ENCODE measurements around the gene PPFIA4.

DNA sequence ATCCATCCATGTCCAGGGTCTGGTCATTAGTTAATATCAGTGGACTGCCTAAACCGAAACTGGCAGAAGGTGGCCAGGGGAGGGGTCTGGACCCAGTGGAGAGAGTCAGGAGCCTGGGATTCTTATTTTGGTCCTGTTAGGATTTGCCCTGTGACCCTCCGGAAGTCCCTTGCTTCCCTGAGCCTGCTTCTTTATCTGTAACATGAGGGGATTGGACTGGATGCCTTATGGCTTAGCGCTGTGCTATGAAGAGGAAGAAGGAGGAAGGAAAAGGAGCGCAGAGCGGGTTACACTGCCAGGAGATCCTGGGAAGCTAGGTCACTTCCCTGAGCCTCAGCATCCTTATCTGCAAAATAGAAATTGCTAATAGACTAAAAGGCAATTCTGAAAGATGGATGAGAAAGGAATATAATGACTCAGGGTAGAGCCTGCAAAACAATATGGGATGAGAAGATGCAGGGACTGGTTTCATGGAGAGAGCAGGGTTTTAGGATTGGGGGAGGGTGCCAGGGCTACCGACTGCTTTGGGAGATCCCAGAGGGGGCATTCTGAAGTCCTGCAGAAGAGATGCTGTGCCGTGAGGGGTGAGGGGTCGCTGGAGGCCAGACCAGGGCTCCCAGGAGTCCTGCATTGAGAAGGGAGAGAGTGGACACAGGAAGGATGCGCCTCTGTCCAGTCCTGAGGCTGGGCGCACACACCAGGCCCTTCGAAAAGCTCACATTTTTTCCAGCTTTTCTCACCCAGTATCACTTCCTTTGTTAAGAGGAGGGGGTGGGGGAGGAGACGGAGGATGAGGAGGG lies 100.8 kb downstream of the PPFIA4 start:
- TF ChIP-seq, protein P1, sequence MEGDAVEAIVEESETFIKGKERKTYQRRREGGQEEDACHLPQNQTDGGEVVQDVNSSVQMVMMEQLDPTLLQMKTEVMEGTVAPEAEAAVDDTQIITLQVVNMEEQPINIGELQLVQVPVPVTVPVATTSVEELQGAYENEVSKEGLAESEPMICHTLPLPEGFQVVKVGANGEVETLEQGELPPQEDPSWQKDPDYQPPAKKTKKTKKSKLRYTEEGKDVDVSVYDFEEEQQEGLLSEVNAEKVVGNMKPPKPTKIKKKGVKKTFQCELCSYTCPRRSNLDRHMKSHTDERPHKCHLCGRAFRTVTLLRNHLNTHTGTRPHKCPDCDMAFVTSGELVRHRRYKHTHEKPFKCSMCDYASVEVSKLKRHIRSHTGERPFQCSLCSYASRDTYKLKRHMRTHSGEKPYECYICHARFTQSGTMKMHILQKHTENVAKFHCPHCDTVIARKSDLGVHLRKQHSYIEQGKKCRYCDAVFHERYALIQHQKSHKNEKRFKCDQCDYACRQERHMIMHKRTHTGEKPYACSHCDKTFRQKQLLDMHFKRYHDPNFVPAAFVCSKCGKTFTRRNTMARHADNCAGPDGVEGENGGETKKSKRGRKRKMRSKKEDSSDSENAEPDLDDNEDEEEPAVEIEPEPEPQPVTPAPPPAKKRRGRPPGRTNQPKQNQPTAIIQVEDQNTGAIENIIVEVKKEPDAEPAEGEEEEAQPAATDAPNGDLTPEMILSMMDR (conservative IDR thresholded peaks at IDR 0.05): no peak
- no peak for TF ChIP-seq ZFX (IDR thresholded peaks at IDR 0.05)

All from C4-2B (cell line).